ENCODE results near the gene ESYT3.
"Not testable (repeated sequence)": the region's sequence is repeated elsewhere in the genome, so short reads cannot be mapped to it uniquely, and the experiment has no call there.

Gene ESYT3

DNA sequence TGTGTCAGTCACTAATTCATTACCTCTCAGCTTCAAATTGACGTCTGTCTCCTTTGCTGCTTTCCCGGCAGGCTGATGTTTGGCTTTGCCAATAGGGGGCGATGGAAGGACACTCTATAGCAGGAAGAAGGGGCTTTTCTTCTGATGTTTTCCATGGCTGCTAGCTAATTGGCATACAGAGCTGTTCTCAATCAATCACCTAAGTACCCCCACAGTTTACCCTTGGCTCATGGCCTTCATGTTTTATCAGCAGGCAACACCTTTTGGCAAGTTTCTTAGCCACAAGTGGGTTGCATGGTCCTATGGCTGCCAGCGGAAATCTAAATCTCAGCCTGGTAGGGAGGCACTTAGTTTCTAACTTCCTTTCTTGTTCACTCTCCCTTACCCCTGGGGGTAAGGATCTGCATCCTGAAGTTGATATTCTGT is 45.0 kb downstream of the ESYT3 start:
- Mint-ChIP-seq H3K4me3 (no peak overlapping the region), H3K36me3 (no peaks in the 10 kb centered on the region), H3K9me3 (no peaks in the 10 kb centered on the region), H3K4me1 (no peaks in the 10 kb centered on the region), H3K27me3 (peaks cover 3% of the 10 kb centered on the region), H3K27ac (no peak overlapping the region)

DNA sequence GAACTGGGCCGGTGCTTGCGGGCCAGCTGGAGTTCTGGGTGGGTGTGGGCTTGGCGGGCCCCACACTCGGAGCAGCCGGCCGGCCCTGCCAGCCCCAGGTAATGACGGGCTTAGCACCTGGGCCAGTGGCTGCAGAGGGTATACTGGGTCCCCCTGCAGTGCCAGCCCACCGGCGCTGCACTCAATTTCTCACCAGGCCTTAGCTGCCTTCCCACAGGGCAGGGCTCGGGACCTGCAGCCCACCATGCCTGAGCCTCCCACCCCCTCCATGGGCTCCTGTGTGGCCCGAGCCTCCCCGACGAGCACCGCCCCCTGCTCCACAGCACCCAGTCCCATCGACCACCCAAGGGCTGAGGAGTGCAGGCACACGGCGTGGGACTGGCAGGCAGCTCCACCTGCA is 50.3 kb downstream of the ESYT3 start:
- not testable (repeated sequence) for H3K27me3 Mint-ChIP-seq, H3K27ac Mint-ChIP-seq, H3K36me3 Mint-ChIP-seq, H3K9me3 Mint-ChIP-seq, H3K4me3 Mint-ChIP-seq, H3K4me1 Mint-ChIP-seq

DNA sequence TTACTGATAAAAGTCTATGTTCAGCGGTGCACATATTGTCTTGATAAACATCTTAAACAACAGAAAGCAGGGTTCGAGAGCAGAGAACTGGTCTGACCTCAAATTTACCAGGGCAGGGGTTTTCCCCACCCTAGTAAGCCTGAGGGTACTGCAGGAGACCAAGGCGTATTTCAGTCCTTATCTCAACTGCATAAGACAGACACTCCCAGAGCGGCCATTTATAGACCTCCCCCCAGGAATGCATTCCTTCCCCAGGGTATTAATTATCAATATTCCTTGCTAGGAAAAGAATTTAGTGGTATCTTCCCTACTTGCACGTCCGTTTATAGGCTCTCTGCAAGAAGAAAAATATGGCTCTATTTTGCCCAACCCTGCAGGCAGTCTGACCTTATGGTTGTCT is 52.2 kb downstream of the ESYT3 start:
- not testable (repeated sequence) for H3K9me3 Mint-ChIP-seq, H3K36me3 Mint-ChIP-seq, H3K4me1 Mint-ChIP-seq, H3K4me3 Mint-ChIP-seq, H3K27me3 Mint-ChIP-seq, H3K27ac Mint-ChIP-seq

DNA sequence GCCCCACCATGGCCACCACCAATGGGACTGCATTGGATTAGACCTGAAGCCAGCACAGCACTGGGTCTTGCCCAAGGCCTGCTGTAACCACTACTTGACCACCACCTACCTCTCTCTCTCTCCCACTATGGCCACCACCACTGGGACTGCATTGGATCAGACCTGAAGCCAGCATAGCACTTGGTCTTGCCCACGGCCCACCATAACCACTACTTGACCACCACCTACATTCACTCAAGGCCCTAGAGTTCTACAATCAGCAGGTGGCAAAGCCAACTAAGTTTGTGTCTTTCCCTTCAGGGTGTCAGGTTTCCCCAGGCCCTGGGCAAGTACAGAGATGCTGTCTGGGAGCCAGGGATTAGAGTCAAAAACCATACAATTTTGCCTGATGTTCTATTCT is 57.6 kb downstream of the ESYT3 start:
- H3K36me3 Mint-ChIP-seq = peaks cover 25% of the 10 kb centered on the region
- H3K27me3 Mint-ChIP-seq = no peaks in the 10 kb centered on the region
- H3K4me3 Mint-ChIP-seq = no peak overlapping the region
- peaks cover 20% of the 10 kb centered on the region for H3K9me3 Mint-ChIP-seq
- H3K4me1 Mint-ChIP-seq = no peaks in the 10 kb centered on the region
- H3K27ac Mint-ChIP-seq = no peak overlapping the region

GRCh38 chr3:138492980-138493675 is 58.7 kb downstream of the ESYT3 start:
- Mint-ChIP-seq H3K4me1 (no peaks in the 10 kb centered on the region), H3K36me3 (peaks cover 28% of the 10 kb centered on the region), H3K27me3 (no peaks in the 10 kb centered on the region), H3K27ac (no peak overlapping the region), H3K4me3 (no peak overlapping the region), H3K9me3 (peaks cover 20% of the 10 kb centered on the region)

- Mint-ChIP-seq H3K9me3 (peaks cover 16% of the 10 kb centered on the region), H3K27me3 (no peaks in the 10 kb centered on the region), H3K4me1 (no peaks in the 10 kb centered on the region), H3K27ac (no peak overlapping the region), H3K4me3 (no peak overlapping the region), H3K36me3 (peaks cover 25% of the 10 kb centered on the region)
Measured at GRCh38 chr3:138493804-138494606, 59.6 kb downstream of the ESYT3 start.

GRCh38 chr3:138494607-138494929 is 60.2 kb downstream of the ESYT3 start:
- no peaks in the 10 kb centered on the region for H3K27me3 Mint-ChIP-seq
- H3K4me1 Mint-ChIP-seq = no peaks in the 10 kb centered on the region
- no peak overlapping the region for H3K27ac Mint-ChIP-seq
- H3K36me3 Mint-ChIP-seq = peaks cover 26% of the 10 kb centered on the region
- H3K9me3 Mint-ChIP-seq = peaks cover 14% of the 10 kb centered on the region
- H3K4me3 Mint-ChIP-seq = no peak overlapping the region

DNA sequence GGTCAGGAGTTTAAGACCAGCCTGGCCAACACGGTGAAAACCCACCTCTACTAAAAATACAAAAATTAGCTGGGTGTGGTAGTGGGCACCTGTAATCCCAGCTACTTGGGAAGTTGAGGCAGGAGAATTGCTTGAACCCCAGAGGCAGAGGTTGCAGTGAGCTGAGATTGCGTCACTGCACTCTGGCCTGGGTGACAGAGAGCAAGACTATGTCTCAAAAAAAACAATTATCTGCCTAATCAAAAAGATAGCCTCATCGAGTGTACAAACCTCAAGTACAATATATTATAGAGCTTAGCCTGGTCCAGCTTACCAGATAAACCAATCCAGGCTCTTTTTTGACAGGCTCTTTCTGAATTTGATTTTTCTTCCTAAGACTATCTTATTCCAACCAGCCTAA is 61.2 kb downstream of the ESYT3 start:
- H3K27me3 Mint-ChIP-seq, H3K4me3 Mint-ChIP-seq, H3K27ac Mint-ChIP-seq, H3K4me1 Mint-ChIP-seq: not testable (repeated sequence)
- peaks cover 31% of the 10 kb centered on the region for H3K36me3 Mint-ChIP-seq
- H3K9me3 Mint-ChIP-seq = peaks cover 13% of the 10 kb centered on the region

DNA sequence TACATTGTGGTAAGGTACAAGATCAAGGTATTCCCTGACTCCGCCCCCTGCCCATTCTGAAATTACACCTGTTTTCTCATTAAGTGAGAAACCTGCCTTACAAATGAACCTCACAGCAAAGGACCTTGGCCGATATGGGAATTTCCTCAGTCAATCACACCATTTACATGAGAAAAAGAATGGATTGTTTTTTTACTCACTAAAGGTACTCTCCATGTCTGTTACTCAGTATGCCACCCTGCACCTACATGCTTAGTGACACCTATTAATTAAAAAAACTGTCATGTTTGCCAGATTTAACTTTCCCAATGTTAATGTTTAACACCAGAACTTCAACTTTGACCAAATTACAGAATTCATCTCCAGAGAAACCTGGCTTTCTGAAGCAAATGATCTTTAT is 62.0 kb downstream of the ESYT3 start:
- Mint-ChIP-seq H3K27me3 (no peaks in the 10 kb centered on the region), H3K27ac (no peak overlapping the region), H3K4me1 (no peaks in the 10 kb centered on the region), H3K9me3 (peaks cover 10% of the 10 kb centered on the region), H3K4me3 (no peak overlapping the region), H3K36me3 (peaks cover 31% of the 10 kb centered on the region)

DNA sequence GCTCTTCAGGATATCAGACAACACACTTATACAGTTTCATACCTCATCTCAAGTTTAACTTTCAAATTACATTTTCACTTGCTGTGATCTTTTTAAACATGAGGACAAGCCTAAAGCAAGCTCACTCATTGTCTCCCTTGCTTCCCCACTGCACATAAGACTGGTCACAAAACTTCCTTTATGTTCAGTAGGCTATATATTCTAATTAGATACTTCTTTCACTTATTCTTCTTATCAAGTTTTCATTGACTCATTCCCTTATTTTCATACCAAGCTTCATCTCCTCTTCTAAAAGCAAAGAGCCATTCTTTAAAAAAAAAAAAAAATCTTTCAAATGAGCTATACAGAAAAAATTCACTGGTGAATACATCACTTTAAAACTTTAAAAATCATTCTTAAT is 62.6 kb downstream of the ESYT3 start:
- H3K9me3 Mint-ChIP-seq = peaks cover 8% of the 10 kb centered on the region
- H3K4me1 Mint-ChIP-seq = no peaks in the 10 kb centered on the region
- no peaks in the 10 kb centered on the region for H3K27me3 Mint-ChIP-seq
- H3K36me3 Mint-ChIP-seq = peaks cover 29% of the 10 kb centered on the region
- H3K27ac Mint-ChIP-seq = no peak overlapping the region
- H3K4me3 Mint-ChIP-seq = no peak overlapping the region

DNA sequence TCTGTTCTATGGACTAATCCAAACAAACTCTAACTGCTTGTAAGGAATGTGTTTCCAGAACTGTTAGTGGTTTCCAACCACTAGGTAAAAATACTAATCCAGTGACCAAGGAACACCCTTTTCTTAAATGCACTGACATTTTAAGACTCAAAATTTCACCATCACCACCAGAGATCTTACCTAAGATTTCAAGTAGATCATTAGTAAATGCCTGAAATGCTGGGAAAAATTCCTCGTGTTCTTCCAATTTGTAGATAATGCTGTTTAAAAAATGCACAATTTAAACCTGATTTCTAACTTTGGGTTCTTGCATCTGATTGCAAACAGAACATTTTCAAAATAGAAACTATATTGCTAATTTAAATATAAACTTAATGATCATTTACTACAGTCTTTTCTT is 63.4 kb downstream of the ESYT3 start:
- peaks cover 6% of the 10 kb centered on the region for H3K9me3 Mint-ChIP-seq
- no peak overlapping the region for H3K4me3 Mint-ChIP-seq
- H3K27ac Mint-ChIP-seq = no peak overlapping the region
- peaks cover 28% of the 10 kb centered on the region for H3K36me3 Mint-ChIP-seq
- no peaks in the 10 kb centered on the region for H3K27me3 Mint-ChIP-seq
- H3K4me1 Mint-ChIP-seq = no peaks in the 10 kb centered on the region

DNA sequence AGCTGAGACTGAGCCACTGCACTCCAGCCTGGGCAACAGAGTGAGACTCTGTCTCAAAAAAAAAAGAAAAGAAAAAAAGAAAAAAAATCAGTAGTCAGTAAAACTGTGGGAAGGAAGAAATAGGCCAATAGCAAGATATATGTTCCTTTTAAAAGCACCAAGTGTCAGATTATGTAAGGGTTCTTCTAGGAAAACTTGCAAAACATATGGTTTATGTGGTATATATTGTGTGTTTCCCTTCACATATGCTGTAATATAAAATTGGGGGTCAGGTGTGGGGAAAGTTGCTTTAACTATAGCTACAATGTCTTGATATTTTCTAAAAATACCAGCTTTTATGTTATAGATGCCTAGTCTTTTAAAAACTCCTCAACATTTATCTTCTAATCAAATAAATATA is 64.6 kb downstream of the ESYT3 start:
- H3K4me1 Mint-ChIP-seq = no peaks in the 10 kb centered on the region
- no peaks in the 10 kb centered on the region for H3K27me3 Mint-ChIP-seq
- peaks cover 2% of the 10 kb centered on the region for H3K9me3 Mint-ChIP-seq
- peaks cover 29% of the 10 kb centered on the region for H3K36me3 Mint-ChIP-seq
- no peak overlapping the region for H3K4me3 Mint-ChIP-seq
- no peak overlapping the region for H3K27ac Mint-ChIP-seq

DNA sequence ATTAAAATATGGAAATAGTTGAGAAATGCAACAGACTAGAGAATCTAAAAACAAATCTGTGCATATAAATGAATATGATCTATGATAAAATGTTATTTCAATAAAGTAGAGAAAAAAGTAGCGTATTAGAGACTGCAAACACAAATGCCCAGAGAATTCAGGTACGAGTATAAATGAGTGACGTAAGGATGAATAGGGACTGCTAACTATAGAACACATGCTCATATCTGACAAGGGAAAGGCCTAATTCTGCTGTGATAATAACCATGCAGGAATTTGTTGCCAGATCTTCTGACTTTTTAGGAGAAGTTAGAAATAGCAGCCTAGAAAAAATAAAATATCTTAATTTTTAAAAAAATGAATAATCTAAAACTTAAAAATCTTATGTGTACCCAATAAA is 73.1 kb downstream of the ESYT3 start:
- no peaks in the 10 kb centered on the region for H3K9me3 Mint-ChIP-seq
- H3K27me3 Mint-ChIP-seq = no peaks in the 10 kb centered on the region
- no peaks in the 10 kb centered on the region for H3K4me1 Mint-ChIP-seq
- no peak overlapping the region for H3K4me3 Mint-ChIP-seq
- peaks cover 23% of the 10 kb centered on the region for H3K36me3 Mint-ChIP-seq
- H3K27ac Mint-ChIP-seq = no peak overlapping the region

DNA sequence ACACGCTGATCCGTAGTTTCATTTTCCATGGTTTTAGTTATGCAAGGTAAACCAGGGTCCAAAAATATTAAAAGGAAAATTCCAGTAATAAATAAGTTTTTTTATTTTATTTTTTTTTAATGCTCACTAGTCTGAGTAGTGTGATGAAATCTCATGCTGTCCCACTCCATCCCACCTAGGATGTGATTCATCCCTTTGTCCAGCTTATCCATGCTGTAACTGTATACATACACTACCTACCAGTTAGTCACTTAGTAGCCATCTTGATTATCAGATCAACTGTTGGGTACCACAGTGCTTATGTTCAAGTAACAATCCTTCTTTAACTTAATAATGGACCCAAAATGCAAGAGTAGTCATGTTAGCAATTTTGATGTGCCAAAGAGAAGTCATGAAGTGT is 75.2 kb downstream of the ESYT3 start:
- Mint-ChIP-seq H3K9me3 (no peaks in the 10 kb centered on the region), H3K36me3 (peaks cover 12% of the 10 kb centered on the region), H3K27me3 (no peaks in the 10 kb centered on the region), H3K4me3 (no peak overlapping the region), H3K27ac (no peak overlapping the region), H3K4me1 (no peaks in the 10 kb centered on the region)

DNA sequence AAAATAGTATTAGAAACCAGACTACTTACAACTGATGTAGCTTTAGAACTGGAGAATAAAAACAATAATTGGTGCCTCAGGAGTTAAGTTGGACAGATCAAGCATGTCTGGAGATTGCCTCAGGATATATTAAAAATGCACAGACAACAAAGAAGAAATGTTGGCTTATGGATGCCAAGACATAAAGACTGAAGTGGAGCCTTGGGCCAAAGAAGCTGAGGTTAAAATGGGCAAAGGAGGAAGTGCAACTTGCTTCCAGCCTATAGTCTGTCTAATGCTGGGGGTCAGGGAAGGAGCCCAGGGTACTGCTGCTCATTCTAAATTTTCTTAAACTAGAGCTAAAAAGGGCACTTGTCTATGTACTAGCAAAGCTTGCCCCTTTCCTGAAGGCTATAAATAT is 77.5 kb downstream of the ESYT3 start:
- no peaks in the 10 kb centered on the region for H3K9me3 Mint-ChIP-seq
- no peak overlapping the region for H3K4me3 Mint-ChIP-seq
- no peaks in the 10 kb centered on the region for H3K27me3 Mint-ChIP-seq
- H3K4me1 Mint-ChIP-seq = no peaks in the 10 kb centered on the region
- no peak overlapping the region for H3K27ac Mint-ChIP-seq
- H3K36me3 Mint-ChIP-seq = peaks cover 19% of the 10 kb centered on the region

- no peak overlapping the region for H3K4me3 Mint-ChIP-seq
- peaks cover 22% of the 10 kb centered on the region for H3K36me3 Mint-ChIP-seq
- no peaks in the 10 kb centered on the region for H3K27me3 Mint-ChIP-seq
- no peak overlapping the region for H3K27ac Mint-ChIP-seq
- H3K4me1 Mint-ChIP-seq = no peaks in the 10 kb centered on the region
- H3K9me3 Mint-ChIP-seq = no peaks in the 10 kb centered on the region
Measured at GRCh38 chr3:138513090-138513843, 78.9 kb downstream of the ESYT3 start.

Data from activated naive CD4-positive, alpha-beta T cell treated with anti-CD3 and anti-CD28 coated beads, Interleukin-2, amount 50 U/mL, for 24 hours (primary cell).